ENCODE results near the gene ENTPD8. TPM values are rescaled to one million over a fixed set of nuclear protein-coding genes. Genes with fewer than 3 reads are reported as not detected.
A peak's percentile ranks its signal among the peaks of the same experiment; 100 is the strongest.

ENTPD8 gene
- total and polyA plus RNA-seq, 2 experiments from 2014 or later = 7.1 to 16.5 TPM

- Histone ChIP-seq H3K4me2 (no peak overlapping the region), H4K20me1 (ENCODE audit: insufficient read depth, poor library complexity, severe bottlenecking) (peaks cover under 1% of the 10 kb centered on the region), H3K9me2 (replicated peaks; ENCODE audit: insufficient read depth) (no peaks in the 10 kb centered on the region), H3K9me3 (ENCODE audit: low read depth) (no peaks in the 10 kb centered on the region), H3K27ac (no peak overlapping the region), H3K4me1 (ENCODE audit: insufficient read depth) (peaks cover 4% of the 10 kb centered on the region), H3K27me3 (no peaks in the 10 kb centered on the region), H3K79me2 (peaks cover 6% of the 10 kb centered on the region), H3K4me3 (no peak overlapping the region), H3K36me3 (replicated peaks; ENCODE audit: insufficient read depth, low read depth) (no peaks in the 10 kb centered on the region), H2AFZ (no peak overlapping the region)
- TF ChIP-seq EZH2 (IDR thresholded peaks at IDR 0.05; ENCODE audit: borderline replicate concordance) (no peak), EZH2phosphoT487 (IDR thresholded peaks at IDR 0.05; ENCODE audit: low read depth, severe bottlenecking, unreplicated experiment) (no peak)
- TF ChIP-seq, protein P1, sequence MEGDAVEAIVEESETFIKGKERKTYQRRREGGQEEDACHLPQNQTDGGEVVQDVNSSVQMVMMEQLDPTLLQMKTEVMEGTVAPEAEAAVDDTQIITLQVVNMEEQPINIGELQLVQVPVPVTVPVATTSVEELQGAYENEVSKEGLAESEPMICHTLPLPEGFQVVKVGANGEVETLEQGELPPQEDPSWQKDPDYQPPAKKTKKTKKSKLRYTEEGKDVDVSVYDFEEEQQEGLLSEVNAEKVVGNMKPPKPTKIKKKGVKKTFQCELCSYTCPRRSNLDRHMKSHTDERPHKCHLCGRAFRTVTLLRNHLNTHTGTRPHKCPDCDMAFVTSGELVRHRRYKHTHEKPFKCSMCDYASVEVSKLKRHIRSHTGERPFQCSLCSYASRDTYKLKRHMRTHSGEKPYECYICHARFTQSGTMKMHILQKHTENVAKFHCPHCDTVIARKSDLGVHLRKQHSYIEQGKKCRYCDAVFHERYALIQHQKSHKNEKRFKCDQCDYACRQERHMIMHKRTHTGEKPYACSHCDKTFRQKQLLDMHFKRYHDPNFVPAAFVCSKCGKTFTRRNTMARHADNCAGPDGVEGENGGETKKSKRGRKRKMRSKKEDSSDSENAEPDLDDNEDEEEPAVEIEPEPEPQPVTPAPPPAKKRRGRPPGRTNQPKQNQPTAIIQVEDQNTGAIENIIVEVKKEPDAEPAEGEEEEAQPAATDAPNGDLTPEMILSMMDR (IDR thresholded peaks at IDR 0.05; ENCODE audit: poor library complexity) = no peak
- DNase-seq (ENCODE audit: low spot score) = no peak
- 94% methylated on average over 30 of the region's 30 CpGs for WGBS (ENCODE audit: low lambda C conversion rate, missing lambda C conversion rate)
Measured at GRCh38 chr9:137462986-137463930, 22.1 kb upstream of the ENTPD8 start.

- no peak overlapping the region for H3K4me3 ChIP-seq
- no peak for DNase-seq (ENCODE audit: low spot score)
- no peaks in the 10 kb centered on the region for H3K9me3 ChIP-seq (ENCODE audit: low read depth)
- peaks cover 4% of the 10 kb centered on the region for H3K4me1 ChIP-seq (ENCODE audit: insufficient read depth)
- no peaks in the 10 kb centered on the region for H3K9me2 ChIP-seq (replicated peaks; ENCODE audit: insufficient read depth)
- peaks cover 3% of the 10 kb centered on the region for H4K20me1 ChIP-seq (ENCODE audit: insufficient read depth, poor library complexity, severe bottlenecking)
- H2AFZ ChIP-seq = no peak overlapping the region
- no peak overlapping the region for H3K27ac ChIP-seq
- H3K79me2 ChIP-seq = peaks cover 11% of the 10 kb centered on the region
- no peak overlapping the region for H3K4me2 ChIP-seq
- WGBS (ENCODE audit: low lambda C conversion rate, missing lambda C conversion rate) = 96% methylated on average over 18 of the region's 25 CpGs
- H3K27me3 ChIP-seq = no peaks in the 10 kb centered on the region
- no peaks in the 10 kb centered on the region for H3K36me3 ChIP-seq (replicated peaks; ENCODE audit: insufficient read depth, low read depth)
- no peak for TF ChIP-seq EZH2 (IDR thresholded peaks at IDR 0.05; ENCODE audit: borderline replicate concordance)
Measured at GRCh38 chr9:137462396-137462985, 21.3 kb upstream of the ENTPD8 start.

- H3K4me2 ChIP-seq = no peak overlapping the region
- DNase-seq (ENCODE audit: low spot score) = peak; percentile 78
- H4K20me1 ChIP-seq (ENCODE audit: insufficient read depth, poor library complexity, severe bottlenecking) = peaks cover 3% of the 10 kb centered on the region
- 37% methylated on average over 52 of the region's 52 CpGs for WGBS (ENCODE audit: low lambda C conversion rate, missing lambda C conversion rate)
- H3K27me3 ChIP-seq = no peaks in the 10 kb centered on the region
- H3K36me3 ChIP-seq (replicated peaks; ENCODE audit: insufficient read depth, low read depth) = no peaks in the 10 kb centered on the region
- no peaks in the 10 kb centered on the region for H3K9me3 ChIP-seq (ENCODE audit: low read depth)
- no peak overlapping the region for H2AFZ ChIP-seq
- TF ChIP-seq, protein P1 (IDR thresholded peaks at IDR 0.05; ENCODE audit: poor library complexity) = no peak
- TF ChIP-seq EZH2phosphoT487 (IDR thresholded peaks at IDR 0.05; ENCODE audit: low read depth, severe bottlenecking, unreplicated experiment) (no peak), EZH2 (IDR thresholded peaks at IDR 0.05; ENCODE audit: borderline replicate concordance) (no peak)
- no peak overlapping the region for H3K27ac ChIP-seq
- peaks cover 11% of the 10 kb centered on the region for H3K79me2 ChIP-seq
- peaks cover 4% of the 10 kb centered on the region for H3K4me1 ChIP-seq (ENCODE audit: insufficient read depth)
- H3K4me3 ChIP-seq = no peak overlapping the region
- no peaks in the 10 kb centered on the region for H3K9me2 ChIP-seq (replicated peaks; ENCODE audit: insufficient read depth)
Measured at GRCh38 chr9:137461663-137462395, 20.7 kb upstream of the ENTPD8 start.

Measured in hepatocyte (in vitro differentiated cells).